K562 (cell line): ENCODE data around the gene ENTPD5. TPM values are rescaled to one million over a fixed set of nuclear protein-coding genes. Genes with fewer than 3 reads are reported as not detected.

Experiments used
- CBX3 ChIP-seq, 2 experiments: IDR thresholded peaks; 1 replicate in 1 of 2; 2 replicates in 1 of 2; pipeline ENCODE4 v1.6.1; 2012; ENCODE audit warnings: inconsistent platforms in 2 of 2, low read length in 2 of 2, borderline replicate concordance in 1 of 2, control low read depth in 1 of 2
- CHAMP1 ChIP-seq: fragments of 450-650 bp; IDR thresholded peaks from 2 replicates; pipeline ENCODE4 v1.6.1; 2016; ENCODE audit warnings: mild to moderate bottlenecking
- CHCHD3 ChIP-seq: fragments of 250-450 bp; sonication (Bioruptor Pico); IDR thresholded peaks from 2 replicates; pipeline ENCODE4 v2.1.2; 2022; ENCODE audit warnings: mild to moderate bottlenecking
- COPS2 ChIP-seq: fragments of 450-650 bp; conservative IDR thresholded peaks from 2 replicates; pipeline ENCODE4 v1.6.1; 2016; ENCODE audit warnings: mild to moderate bottlenecking, moderate library complexity
- CREB3L1 ChIP-seq: fragments of 450-650 bp; IDR thresholded peaks from 2 replicates; pipeline ENCODE4 v1.6.1; 2014; ENCODE audit warnings: low read depth, mild to moderate bottlenecking, moderate library complexity, borderline replicate concordance
- EGR1 ChIP-seq: fragments of 450-650 bp; conservative IDR thresholded peaks from 2 replicates; pipeline ENCODE4 v1.6.1; 2017; ENCODE audit warnings: mild to moderate bottlenecking
- ELF4 ChIP-seq: fragments of 450-650 bp; formaldehyde crosslinking; IDR thresholded peaks from 2 replicates; pipeline ENCODE4 v1.4.0; 2022; ENCODE audit warnings: missing genetic modification characterization
- FOXJ2 ChIP-seq: fragments of 200-800 bp; sonication (Bioruptor generic); IDR thresholded peaks from 2 replicates; pipeline ENCODE4 v1.6.1; 2016; ENCODE audit warnings: missing genetic modification characterization, missing compliant biosample characterization
- KDM5B ChIP-seq: fragments of 200-600 bp; sonication (generic); IDR thresholded peaks from 2 replicates; pipeline ENCODE4 v1.6.1; 2012; ENCODE audit warnings: low read depth, mild to moderate bottlenecking, moderate library complexity, low read length, control low read depth, inconsistent platforms; ENCODE audit not compliant: insufficient replicate concordance
- NFIC ChIP-seq: fragments of 450-650 bp; IDR thresholded peaks from 2 replicates; pipeline ENCODE4 v1.6.1; 2017; ENCODE audit warnings: mild to moderate bottlenecking, inconsistent platforms
- RBBP5 ChIP-seq: fragments of 200-600 bp; sonication (generic); IDR thresholded peaks from 2 replicates; pipeline ENCODE4 v1.6.1; 2012; ENCODE audit warnings: borderline replicate concordance, mild to moderate bottlenecking, low read length, control low read depth, inconsistent platforms; ENCODE audit not compliant: insufficient read depth, poor library complexity, severe bottlenecking
- RBFOX2 ChIP-seq: fragments of 200-400 bp; formaldehyde crosslinking; IDR thresholded peaks from 2 replicates; pipeline ENCODE4 v1.6.1; 2017; ENCODE audit warnings: low read depth, mild to moderate bottlenecking, low read length, moderate library complexity
- RCOR1 ChIP-seq, 2 experiments: IDR thresholded peaks; 2 replicates each; pipeline ENCODE4 v1.6.1; 2012; ENCODE audit warnings: low read depth in 2 of 2, low read length in 2 of 2, borderline replicate concordance in 1 of 2, improper control_type of control experiment in 1 of 2
- SRF ChIP-seq, 2 experiments: fragments of 250-450, 450-650 bp in 1 of 2; sonication (Bioruptor Pico) in 1 of 2; sonication (generic) in 1 of 2; formaldehyde crosslinking; IDR thresholded peaks; 2 replicates each; pipeline versions ENCODE4 v1.5.0 to v1.5.1; 2020 to 2022; ENCODE audit warnings: mild to moderate bottlenecking in 1 of 2, missing genetic modification reagents in 1 of 2
- TBL1XR1 ChIP-seq, 2 experiments: IDR thresholded peaks; 2 replicates each; pipeline ENCODE4 v1.6.1; 2012; ENCODE audit warnings: improper control_type of control experiment in 2 of 2, low read length in 2 of 2, mild to moderate bottlenecking in 1 of 2
- TEAD1 ChIP-seq, 2 experiments: fragments of 450-650 bp in 1 of 2; sonication (generic) in 1 of 2; formaldehyde crosslinking; IDR thresholded peaks; 2 replicates each; pipeline versions ENCODE4 v1.4.0 to v1.8.0; 2020 to 2022; ENCODE audit warnings: mild to moderate bottlenecking in 2 of 2, missing genetic modification reagents in 1 of 2
- ZC3H11A ChIP-seq: IDR thresholded peaks from 2 replicates; pipeline ENCODE4 v1.6.1; 2012; ENCODE audit warnings: low read depth, low read length, improper control_type of control experiment
- ZFP36 ChIP-seq: fragments of 150-350 bp; IDR thresholded peaks from 2 replicates; pipeline ENCODE4 v1.6.1; 2018; ENCODE audit warnings: low read length, low read depth; ENCODE audit not compliant: partially characterized antibody
- ZNF143 ChIP-seq: sonication (generic); formaldehyde crosslinking; IDR thresholded peaks from 2 replicates; pipeline ENCODE4 v1.9.0; 2022; ENCODE audit warnings: mild to moderate bottlenecking, missing genetic modification reagents
- ZNF395 ChIP-seq: fragments of 200-800 bp; sonication (Bioruptor generic); IDR thresholded peaks from 2 replicates; pipeline ENCODE4 v1.6.1; 2017; ENCODE audit warnings: missing genetic modification characterization, missing compliant biosample characterization
- ZNF507 ChIP-seq: conservative IDR thresholded peaks from 2 replicates; pipeline ENCODE4 v1.6.1; 2017; ENCODE audit warnings: missing genetic modification characterization, missing compliant biosample characterization
- ZNF785 ChIP-seq: fragments of 250-450 bp; sonication (Bioruptor Pico); IDR thresholded peaks from 2 replicates; pipeline ENCODE4 v1.4.0; 2020; ENCODE audit warnings: mild to moderate bottlenecking
- polyA plus RNA-seq, 8 experiments: library from polyadenylated mRNA; depleted of rRNA in 4 of 8; stranded (reverse) in 5 of 8; unstranded in 3 of 8; fragments of >200 nt; fragmentation: Nextera tagmentation in 2 of 8; fragmentation: Illumina TruSeq in 1 of 8; extraction: Ambion mirVana in 2 of 8; extraction: Trizol in 1 of 8; gene quantifications; 2 replicates each; pipeline versions ENCODE4 v1.2.1 to v1.2.3, GENCODE V29; 2011 to 2014; ENCODE audit warnings: inconsistent platforms in 1 of 8, missing spikeins in 1 of 8
- total RNA-seq, 7 experiments: library from RNA; depleted of rRNA in 6 of 7; stranded (reverse); fragments of >200 nt in 6 of 7; fragmentation: Illumina TruSeq in 2 of 7; extraction: Trizol in 2 of 7; gene quantifications; 2 replicates each; pipeline versions ENCODE4 v1.2.1 to v1.2.3, GENCODE V29; 2011 to 2021; ENCODE audit warnings: low replicate concordance in 1 of 7

ENTPD5 gene
- total and polyA plus RNA-seq, 9 of the 15 experiments (the other 6 are each of a cell fraction or from before 2014, with no cell fraction given): 2.7 to 15.3 (median 10.3) TPM

- TF ChIP-seq CREB3L1: peak; percentile 76
- TF ChIP-seq TBL1XR1 (IDR thresholded peaks at IDR 0.05; ENCODE audit: low read length in 2 of 2): no peak
- TF ChIP-seq ZNF507: no peak
- peak; percentile 24; the same call in 1 of the 2 replicates for TF ChIP-seq NFIC
- TF ChIP-seq ZNF143: no peak
- no peak for TF ChIP-seq CBX3 (IDR thresholded peaks at IDR 0.05; ENCODE audit: borderline replicate concordance in 1 of 2, low read length in 2 of 2)
- TF ChIP-seq EGR1: peak; percentile 41; the same call in 1 of the 2 replicates
- peak in 1 of 2 experiments; percentile 88; a peak in 2 of 4 replicates for TF ChIP-seq TEAD1 (CRISPR knock-in tag; IDR thresholded peaks at IDR 0.05)
- no peak for TF ChIP-seq COPS2
- no peak for TF ChIP-seq ELF4 (CRISPR knock-in tag)
- no peak for TF ChIP-seq ZC3H11A
- TF ChIP-seq RBBP5: peak; percentile 23
- TF ChIP-seq SRF (CRISPR knock-in tag; IDR thresholded peaks at IDR 0.05): no peak
- TF ChIP-seq ZNF395 (CRISPR knock-in tag): 0 out of 2 replicates have a peak, but pooled peaks have one; percentile 17
- TF ChIP-seq FOXJ2 (tag): peak; percentile 43; the same call in 1 of the 2 replicates
- peak; percentile 97 for TF ChIP-seq RBFOX2
- peak; percentile 92 for TF ChIP-seq KDM5B
- TF ChIP-seq RCOR1 (IDR thresholded peaks at IDR 0.05; ENCODE audit: borderline replicate concordance in 1 of 2, low read depth in 2 of 2, low read length in 2 of 2): peak in 1 of 2 experiments; percentile 34; a peak in 1 of 4 replicates
- no peak for TF ChIP-seq ZFP36
- no peak for TF ChIP-seq CHCHD3
- no peak for TF ChIP-seq ZNF785 (CRISPR knock-in tag)
- no peak for TF ChIP-seq CHAMP1
Measured at GRCh38 chr14:73949752-73950734, 69.0 kb downstream of the ENTPD5 start, which contains the start of the genes COQ6 and FAM161B (continued).
